Suppressor macrophage (primary cell): ENCODE data around the gene RGS9BP.
"Not testable (repeated sequence)": the region's sequence is repeated elsewhere in the genome, so short reads cannot be mapped to it uniquely, and the experiment has no call there.

Experiments used
- DNase-seq, 4 experiments: peaks; one replicate each; pipeline ENCODE4 v3.0.0-alpha.2; 2020 to 2022
- total RNA-seq, 17 experiments: gene quantifications; one replicate each; lab custom pipeline; 2026; ENCODE audit warnings: mixed read lengths in 6 of 17, inconsistent platforms in 3 of 17; lab: John Stamatoyannopoulos, UW

Gene RGS9BP, protein sequence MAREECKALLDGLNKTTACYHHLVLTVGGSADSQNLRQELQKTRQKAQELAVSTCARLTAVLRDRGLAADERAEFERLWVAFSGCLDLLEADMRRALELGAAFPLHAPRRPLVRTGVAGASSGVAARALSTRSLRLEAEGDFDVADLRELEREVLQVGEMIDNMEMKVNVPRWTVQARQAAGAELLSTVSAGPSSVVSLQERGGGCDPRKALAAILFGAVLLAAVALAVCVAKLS
- total RNA-seq, result 0 to 1.1 (median 0.06) reads per million in 17 experiments

DNA sequence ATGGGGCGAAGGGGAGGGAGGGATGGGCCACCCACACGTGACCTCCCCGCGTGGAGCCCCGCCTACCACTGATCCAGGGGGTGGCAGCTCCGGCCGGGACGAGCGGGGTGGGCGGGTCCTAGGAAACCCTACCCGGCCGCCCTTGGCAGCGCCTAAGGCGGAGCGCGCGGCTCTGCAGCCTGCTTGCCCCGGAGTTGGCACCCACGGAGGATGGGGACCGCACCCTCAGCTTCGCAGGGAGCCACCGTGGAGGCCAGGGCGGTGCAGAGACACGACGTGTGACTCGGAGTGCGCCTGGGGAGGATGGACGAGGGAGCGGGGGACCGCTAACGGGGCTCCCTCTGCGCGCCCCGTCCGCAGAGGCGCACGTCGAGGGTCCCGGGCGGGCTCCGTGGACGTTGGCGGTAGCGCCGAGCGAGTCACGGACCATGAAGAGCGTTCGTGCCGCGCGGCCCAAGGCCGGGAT is at the start of gene RGS9BP:
RGS9BP (plus strand) TSS at position 129 of the 466 bp plus-strand sequence. CDS start 416 bp downstream, outside the sequence.
- DNase-seq, result peak; percentile 78 to 93 (median 87)

DNA sequence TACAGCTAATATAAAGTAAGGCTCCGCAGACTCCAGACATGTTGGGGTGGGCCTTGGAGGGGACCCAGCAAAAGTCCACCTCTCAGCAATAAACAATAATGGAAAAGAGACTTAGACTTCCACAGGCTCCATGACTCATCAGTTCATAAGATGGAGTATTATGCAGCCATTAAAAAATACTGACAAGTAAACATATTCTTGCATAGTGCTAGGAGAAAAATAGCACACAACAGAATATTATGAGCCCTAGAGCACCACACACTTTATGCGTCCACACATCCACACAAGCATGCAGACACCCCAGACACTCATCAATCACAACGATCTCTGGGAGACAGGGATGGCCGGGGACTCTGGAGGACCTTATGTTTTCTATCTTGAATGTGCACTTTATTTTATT is 48.7 kb upstream of the RGS9BP start:
- no peak for DNase-seq

DNA sequence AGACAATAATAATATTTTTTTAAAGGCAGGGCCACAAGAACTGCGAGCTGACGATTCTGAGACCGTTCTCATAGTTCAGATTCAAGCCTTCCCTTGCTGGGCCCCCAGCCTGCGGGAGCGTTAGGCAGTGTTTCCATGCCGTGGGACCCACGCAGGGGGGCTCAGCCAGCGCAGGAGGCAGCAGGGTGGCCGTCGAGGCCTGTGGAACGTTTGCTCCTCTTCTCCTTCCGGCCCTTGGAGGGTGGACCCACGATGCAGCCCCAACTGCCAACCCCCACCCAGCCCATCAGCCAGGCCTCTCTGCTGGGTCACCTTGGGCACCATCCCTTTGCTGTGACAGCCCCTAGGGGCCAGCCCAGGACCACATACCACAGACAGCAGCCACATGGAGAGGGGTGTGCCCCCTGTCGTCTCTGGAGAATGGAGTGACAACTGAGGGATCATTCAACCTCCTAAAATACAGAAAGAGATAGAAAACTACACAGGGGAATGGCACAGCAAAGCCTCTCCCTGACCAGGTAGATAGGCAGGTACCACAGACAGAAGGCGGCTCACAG is 47.9 kb upstream of the RGS9BP start:
- no peak for DNase-seq

DNA sequence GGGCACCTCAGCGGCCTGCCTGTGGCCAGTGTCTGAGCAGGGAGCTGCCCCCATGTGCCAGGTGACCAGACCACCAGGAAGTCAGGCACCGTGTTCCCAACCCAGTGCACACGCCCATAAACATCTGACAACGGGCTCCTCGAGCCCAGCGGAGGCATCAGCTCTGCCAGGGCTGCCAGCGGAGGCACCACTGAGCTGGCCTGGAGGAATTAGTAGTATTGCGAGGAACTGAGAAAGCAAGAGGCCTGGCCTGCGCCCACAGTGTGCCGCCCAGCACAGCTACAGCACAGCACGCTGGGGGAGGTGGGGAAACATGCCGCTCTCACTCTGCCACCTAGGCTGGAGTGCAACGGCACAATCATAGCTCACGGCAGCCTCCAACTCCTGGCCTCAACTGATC is 45.3 kb upstream of the RGS9BP start:
- DNase-seq, result no peak

DNA sequence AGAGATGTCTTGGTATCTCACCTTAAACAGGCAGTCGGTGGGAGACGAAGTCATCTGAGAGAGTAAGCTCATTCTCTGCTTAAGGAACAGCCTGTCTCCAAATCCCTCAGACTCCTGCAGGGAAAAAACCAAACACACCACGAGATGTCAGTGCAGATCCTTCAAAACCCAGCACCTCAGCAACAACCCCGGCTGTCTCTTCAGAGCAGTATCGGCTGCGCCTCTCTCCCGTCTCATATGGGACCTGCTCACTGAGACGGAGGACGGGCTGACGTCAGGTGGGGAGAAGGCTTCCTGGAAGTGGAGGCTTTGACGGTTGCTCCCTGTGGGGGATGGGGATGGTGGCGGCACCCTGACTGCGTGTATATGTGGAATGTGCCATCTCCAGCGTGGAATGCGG is 44.3 kb upstream of the RGS9BP start:
- DNase-seq, result no peak

DNA sequence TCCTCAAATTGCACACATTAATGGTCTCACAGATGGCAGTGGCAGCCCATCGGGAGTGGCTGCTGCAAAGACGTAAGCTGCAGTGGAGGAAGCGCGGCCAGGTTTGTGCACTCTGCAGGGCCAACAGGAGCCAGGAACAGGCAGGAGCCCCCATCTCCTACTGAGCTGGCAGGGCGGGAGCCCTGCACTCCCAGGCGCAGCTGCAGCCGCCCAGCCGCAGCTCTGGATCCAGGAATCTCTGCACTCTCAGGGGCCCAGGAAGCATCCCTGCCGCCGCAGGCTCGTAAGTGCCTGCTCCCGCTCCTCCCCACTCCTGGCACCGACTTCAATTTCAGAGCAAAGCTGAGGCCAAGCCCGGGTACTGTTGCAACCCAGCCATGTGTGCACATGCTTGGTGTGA is 38.2 kb upstream of the RGS9BP start:
- DNase-seq, result no peak

DNA sequence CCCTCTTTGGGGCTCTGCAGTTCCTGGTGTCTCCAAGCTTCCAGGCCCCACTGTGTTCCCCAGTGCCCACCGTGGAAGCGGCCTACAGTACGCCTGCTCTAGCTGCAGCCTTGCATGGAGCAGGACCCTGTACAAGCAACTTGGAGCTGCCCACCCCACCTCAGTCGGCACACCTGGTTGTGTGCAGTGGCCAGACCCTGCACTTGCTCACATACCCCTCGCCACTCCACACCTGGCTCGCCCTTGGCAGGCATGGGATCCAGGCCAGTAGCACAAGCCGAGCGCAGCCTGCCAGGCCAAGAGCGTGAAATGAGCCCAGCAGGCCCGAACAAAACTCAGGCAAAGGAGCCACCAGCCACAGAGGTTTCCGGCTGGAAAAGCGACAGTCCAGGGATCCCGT is 37.0 kb upstream of the RGS9BP start:
- DNase-seq, result no peak

DNA sequence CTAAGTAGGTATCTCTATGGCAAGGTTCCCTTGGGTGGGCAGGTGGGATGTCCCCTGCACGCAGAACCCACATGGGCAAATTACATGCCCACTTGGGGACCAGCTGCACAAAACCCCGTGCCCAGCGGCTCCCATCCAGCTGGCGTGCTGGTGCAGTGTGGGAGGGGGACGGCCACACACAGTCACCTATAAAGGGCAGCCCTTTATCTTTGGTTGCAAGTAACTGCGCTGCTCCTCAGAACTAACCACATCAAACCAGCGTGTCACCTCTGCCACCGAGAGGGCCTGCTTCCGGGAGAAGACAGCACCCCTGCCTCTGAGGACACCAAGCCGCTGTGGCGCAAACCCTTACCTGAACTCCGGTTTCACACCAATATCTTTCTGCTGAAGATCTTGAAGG is 32.9 kb upstream of the RGS9BP start:
- no peak for DNase-seq

DNA sequence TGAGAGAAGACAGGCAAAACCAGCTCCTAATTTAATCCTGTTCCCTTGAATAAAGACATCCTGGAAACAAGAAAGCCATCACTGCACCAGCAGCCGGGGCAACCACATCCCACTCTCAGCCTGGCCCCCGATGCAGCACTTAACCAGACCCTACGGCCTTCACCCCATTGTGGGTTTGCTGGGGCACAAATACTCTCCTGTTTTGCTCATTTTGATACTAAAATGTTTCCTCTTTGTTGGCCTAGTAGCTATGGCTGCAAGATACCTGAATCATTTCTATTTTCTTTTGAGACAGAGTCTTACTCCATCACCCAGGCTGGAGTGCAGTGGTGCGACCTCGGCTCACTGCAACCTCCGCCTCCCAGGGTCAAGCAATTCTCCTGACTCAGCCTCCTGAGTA is 29.1 kb upstream of the RGS9BP start:
- no peak for DNase-seq

DNA sequence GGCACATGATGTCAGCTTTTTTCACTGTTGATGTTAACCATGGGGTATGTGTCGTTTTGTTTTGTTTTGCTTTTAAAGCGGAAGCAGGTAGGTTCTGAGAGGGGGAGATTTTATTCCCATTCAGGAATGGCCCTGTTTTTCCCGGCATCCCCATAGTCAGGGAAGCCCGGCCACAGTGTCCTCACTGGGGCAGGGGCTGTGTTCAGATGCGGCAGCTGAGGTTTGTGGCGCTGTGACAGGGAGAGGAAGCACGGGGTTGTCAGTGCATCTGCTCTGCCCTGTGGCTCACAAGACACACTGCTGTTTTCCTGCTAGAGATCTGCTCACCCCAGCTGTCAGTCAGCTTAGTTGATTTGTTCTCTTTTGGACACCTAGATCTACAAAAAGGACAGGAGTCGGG is 28.3 kb upstream of the RGS9BP start:
- no peak for DNase-seq

DNA sequence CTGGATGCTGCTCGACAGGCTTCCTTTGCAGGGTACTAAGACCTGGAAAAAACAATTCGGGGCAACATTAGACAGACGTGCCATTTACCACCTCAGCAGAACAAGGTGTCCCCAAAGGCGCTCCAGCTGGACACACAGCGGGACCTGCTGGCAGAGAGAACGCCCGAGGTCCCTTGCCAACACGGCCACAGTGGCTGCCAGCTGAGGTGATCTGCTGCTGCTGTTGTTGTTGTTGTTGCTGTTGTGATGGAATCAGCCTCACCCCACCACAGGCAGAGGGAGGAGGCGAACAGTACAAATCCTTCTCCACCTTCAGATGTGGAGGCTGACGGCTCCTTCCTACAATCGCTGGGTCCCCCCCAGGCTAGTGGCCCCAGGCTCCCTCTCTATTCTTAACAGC is 25.9 kb upstream of the RGS9BP start:
- no peak for DNase-seq

DNA sequence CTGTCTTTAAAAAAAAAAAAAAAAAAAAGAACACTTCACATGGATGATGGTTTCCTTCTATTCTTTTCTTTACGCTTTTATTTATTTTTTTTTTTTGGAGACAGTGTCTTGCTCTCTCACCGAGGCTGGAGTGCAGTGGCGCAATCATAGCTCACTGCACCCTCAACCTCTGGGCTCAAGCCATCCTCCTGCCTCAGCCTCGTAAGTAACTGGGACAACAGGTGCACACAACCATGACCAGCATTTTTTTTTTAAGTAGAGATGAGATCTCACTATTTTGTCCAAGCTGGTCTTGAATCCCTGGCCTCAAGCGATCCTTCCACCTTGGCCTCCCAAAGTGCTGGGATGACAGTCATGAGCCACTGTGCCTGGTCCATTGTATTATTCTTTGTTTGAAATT is 25.0 kb upstream of the RGS9BP start:
- no peak for DNase-seq

DNA sequence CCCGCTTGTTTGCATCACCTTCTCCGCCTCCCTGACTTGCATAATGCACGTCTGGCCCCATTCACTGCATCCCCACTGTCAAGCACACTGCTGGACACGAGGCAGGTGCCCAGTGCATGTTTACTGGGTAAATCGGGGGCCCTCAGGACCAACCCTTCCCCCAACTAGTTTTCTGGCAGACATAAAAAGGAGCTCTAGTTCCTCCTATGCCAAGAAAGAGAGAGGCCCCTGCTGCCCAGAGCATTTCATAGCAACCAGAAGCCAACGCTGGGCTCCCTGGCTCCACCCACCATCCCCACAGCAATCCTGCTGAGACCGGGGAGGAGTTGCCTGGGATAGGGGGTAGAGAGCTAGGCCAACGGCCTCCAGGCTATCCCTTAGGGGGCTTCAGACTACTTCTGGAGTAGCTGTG is 23.9 kb upstream of the RGS9BP start:
- DNase-seq, result peak in 2 of 4 experiments; percentile 7 to 25

DNA sequence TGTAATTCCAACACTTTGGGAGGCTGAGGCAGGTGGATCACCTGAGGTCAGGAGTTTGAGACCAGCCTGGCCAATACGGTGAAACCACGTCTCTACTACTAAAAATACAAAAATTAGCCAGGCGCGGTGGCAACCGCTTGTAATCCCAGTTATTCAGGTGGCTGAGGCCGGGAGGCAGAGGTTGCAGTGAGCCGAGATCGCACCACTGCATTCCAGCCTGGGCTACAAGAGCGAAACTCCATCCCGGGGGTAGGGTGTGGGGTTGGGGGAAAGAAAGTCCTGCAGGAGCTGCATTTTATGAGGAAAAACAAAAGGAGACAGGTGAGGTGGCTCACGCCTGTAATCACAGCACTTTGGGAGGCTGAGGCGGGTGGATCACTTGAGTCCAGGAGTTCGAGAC is 23.3 kb upstream of the RGS9BP start:
- not testable (repeated sequence) for DNase-seq

DNA sequence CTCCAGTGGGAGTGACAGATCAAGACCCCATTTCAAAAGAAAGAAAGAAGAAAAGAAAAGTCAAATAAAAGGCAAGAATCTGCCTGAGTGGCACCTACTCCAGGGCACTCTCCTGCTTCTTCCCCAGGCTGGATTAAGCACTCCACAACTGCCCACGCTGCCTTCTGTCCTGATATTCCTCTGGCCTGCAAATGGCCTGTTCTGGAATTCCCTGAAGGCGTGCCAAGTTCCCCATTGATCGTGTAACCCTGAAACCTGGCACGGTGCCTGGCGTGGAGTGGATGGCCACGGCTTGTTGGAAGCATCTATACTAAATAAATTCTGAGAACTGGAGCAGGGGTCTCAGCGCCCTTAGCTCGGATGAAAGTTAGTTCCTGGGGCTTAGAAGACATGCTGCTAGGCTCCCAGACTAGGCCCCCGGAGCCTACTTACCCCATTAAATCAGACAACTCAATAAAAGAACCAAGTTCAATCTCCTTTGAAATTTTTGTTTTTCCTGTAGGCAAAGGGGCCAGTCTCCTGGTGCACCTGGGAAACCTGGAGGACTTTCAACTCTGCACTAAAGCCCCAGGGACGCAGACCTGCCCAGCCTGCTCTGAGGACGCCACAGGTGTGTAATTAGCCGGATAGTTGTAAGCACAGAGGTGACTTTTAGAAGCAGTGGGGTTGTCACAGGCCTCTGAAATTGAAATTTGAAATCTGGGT is 22.6 kb upstream of the RGS9BP start:
- DNase-seq, result no peak

DNA sequence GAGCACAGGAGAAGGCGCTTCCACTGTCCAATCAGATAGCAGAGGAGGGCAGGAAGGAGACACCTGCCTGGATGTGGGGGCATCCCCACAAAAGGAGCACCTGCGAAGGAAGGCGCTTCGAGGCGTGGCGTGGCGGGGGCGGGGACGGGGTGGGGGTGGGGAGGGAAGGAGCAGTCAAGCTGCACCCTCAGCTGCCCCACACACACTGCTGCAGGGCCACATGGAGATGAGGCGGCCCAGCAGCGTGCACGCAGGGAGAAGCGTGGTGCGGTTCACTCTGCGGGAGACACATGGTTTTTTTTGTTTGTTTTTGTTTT is 22.1 kb upstream of the RGS9BP start:
- DNase-seq, result no peak

DNA sequence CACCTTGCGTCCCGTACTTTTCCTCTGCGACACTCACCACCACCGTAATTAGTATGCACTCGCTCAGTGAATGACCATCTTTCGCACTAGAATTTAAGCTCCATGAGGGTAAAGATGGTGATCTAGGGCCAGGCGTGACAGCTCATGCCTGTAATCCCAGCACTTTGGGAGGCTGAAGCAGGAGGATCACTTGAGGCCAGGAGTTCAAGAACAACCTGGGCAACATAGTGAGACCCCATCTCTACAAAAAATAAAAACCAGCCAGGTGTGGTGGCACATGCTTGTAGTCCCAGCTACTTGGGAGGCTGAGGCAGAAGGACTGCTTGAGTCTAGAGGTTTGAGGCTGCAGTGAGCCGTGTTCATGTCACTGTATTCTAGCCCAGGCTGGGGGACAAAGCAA is 19.3 kb upstream of the RGS9BP start:
- DNase-seq, result not testable (repeated sequence)

DNA sequence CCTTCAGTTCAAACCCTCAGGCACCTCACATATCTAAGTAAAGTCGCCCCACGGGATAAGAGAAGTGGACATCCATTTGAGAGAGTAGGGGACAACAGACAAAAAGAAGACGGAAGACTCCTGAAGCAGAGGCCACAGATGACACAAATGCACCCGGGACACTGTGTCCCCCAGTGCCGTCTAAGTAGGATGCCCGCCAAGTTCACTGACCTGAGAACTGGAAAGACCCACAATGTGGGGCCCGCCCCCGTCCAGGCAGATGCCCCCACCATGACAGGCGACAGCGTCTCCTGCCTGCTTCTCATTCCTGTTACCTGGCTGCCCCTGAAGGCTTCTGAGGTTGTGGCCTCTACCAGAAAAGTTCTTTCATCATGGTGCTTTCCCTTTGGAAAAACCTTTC is 17.6 kb upstream of the RGS9BP start:
- DNase-seq, result no peak

DNA sequence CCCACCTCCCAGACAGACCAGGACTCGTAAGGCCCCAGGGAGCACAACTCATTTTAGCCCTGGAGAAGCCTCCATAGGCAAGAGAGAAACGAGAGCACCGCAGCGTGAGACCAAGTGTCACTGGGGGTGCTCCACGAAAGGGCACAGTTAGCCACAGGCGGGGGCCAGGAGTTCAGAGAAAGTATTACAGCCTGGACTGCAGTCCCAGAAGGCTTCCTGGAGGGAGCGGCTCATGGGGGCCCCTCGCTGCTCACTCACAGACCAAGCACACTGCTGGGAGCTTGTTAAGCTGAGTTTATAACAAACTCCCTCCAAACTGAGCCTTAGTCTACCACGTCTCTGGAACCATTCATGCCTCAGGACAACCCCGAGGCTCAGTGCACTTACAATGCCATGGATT is 17.1 kb upstream of the RGS9BP start:
- no peak for DNase-seq

DNA sequence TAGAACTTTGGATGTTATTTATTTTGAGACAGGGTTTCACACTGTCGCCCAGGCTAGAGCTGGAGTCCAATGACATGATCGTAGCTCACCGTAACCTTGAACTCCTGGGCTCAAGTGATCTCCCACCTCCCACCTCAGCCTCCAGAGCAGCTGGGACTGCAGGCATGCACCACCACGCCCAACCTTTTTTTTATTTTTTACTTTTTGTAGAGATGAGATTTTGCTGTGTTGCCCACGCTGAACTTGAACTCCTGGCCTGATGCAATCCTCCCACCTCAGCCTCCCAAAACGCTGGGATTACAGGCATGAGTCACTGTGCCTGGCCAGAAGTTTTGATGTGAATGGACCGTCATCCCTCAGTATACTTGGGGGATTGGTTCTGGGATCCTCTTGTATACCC is 14.3 kb upstream of the RGS9BP start:
- peak in 3 of 4 experiments; percentile 27 to 40 (median 31) for DNase-seq

DNA sequence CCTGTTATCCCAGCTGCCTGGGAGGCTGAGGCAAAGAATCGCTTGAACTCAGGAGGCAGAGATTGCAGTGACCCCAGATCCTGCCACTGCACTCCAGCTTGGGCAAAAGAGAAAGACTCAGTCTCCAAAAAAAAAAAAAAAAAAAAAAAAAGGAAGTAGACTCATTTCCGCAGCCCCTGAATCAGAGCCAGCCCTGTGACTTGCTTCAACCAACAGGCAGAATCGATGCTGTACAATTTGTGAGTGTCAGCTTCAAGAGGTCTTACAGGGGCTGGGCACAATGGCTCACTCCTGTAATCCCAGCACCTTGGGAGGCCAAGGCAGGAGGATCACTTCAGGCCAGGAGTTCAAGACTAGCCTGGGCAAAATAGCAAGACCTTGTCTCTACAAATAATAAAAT is 13.5 kb upstream of the RGS9BP start:
- DNase-seq, result peak; percentile 63 to 81 (median 68)

DNA sequence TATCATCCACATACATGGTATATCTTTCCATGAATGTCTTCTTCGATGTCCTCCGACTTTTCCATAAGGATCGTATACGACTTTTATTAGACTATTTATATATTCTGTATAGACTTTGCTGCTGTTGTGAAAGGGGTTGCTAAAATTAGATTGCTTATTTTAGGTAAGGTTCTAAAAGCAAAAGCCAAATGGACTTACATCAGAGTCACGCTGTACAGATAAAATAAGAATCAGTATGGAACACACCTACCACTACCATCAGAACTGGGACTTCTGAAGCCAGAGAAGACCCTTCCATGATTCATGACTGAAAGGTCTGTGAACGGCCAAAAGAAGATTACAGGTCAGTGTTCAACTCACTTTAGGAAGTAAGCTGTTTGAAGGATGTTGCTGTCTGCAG is 9.6 kb upstream of the RGS9BP start:
- no peak for DNase-seq

DNA sequence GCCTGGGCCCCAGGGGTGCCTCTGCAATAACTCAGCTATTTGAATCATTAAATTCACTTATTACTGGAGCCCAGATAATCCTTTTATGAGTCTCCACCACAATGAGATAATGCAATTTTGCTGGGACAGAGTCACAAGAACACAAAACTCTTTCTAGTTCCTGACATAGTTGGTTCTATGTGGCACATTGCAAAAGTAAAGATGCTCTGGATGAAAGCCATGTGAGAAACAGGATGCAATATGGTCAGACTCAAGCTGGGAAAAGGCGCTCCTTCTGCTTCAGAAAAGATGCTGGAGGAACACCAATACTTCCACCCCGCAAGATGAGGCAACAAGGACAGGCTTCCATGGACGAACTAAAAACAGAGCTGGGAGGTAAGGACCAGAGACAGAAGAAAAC is 6.3 kb upstream of the RGS9BP start:
- DNase-seq, result no peak
